ENCODE measurements around the gene MISP. TPM values are rescaled to one million over a fixed set of nuclear protein-coding genes. Genes with fewer than 3 reads are reported as not detected.

Gene MISP
- total and polyA plus RNA-seq, 9 of the 15 experiments (the other 6 are each of a cell fraction or from before 2014, with no cell fraction given), result 0.04 to 0.29 (median 0.05) TPM; not detected in 5

- Histone ChIP-seq H4K20me1 (replicated peaks; ENCODE audit: control insufficient read depth, insufficient read depth, low read length) (no peaks in the 10 kb centered on the region), H3K79me2 (ENCODE audit: control insufficient read depth, insufficient read depth, low read length) (no peaks in the 10 kb centered on the region), H3K36me3 (ENCODE audit: control insufficient read depth, insufficient read depth, low read length) (no peaks in the 10 kb centered on the region), H3K4me3 (no peak overlapping the region), H2AFZ (ENCODE audit: low read depth, low read length) (no peak overlapping the region), H3K4me1 (replicated peaks in 1 of 2; ENCODE audit: control insufficient read depth in 2 of 2, insufficient read depth in 2 of 2, low read length in 2 of 2) (peaks cover 0 to 44% of the 10 kb centered on the region in 2 experiments; a peak in 2 of 5 replicates), H3K27me3 (ENCODE audit: control insufficient read depth in 2 of 2, insufficient read depth in 2 of 2, low read length in 2 of 2) (no peaks in the 10 kb centered on the region), H3K9me1 (ENCODE audit: control insufficient read depth, insufficient read depth, low read length) (no peaks in the 10 kb centered on the region), H3K9me3 (replicated peaks; ENCODE audit: control insufficient read depth, insufficient read depth, low read depth, low read length) (no peaks in the 10 kb centered on the region), H3K27ac (ENCODE audit: extremely low read depth, low read depth, low read length) (no peak overlapping the region), H3K4me2 (ENCODE audit: insufficient read depth, low read length) (no peak overlapping the region), H3K9ac (ENCODE audit: insufficient read depth in 1 of 2, low read depth in 2 of 2, low read length in 2 of 2) (no peak overlapping the region)
- DNase-seq (ENCODE audit: extremely low read depth in 1 of 4, low spot score in 3 of 4) (no peak), ATAC-seq (no peak), FAIRE-seq (no peak)
- no TSS peak for BruUV-seq (replicated peaks)
- ChIA-PET POLR2A (interaction anchor here (1.2 to 1.4 kb wide), 2 partner anchors 8 to 13 kb away, joined by 5 to 6 read pairs; no protein-coding TSS in a partner anchor), CTCF (ENCODE audit: low intra/inter-chr PET ratio) (no interaction called here)
- intact Hi-C loops (cut with micrococcal nuclease), result no loop called here
- in situ Hi-C loops (cut with MboI), result no loop called here
- 68% methylated on average over 26 of the region's 43 CpGs for WGBS (ENCODE audit: insufficient coverage, low coverage, missing lambda C conversion rate)
- TF ChIP-seq ZBTB7A (IDR thresholded peaks at IDR 0.05; ENCODE audit: borderline replicate concordance, control insufficient read depth, low read depth, low read length) (peak; percentile 74; the same call in 1 of the 2 replicates), NR2C1 (IDR thresholded peaks at IDR 0.05) (peak; percentile 93), NR2C1 (tag; IDR thresholded peaks at IDR 0.05) (peak; percentile 92), NR3C1 (CRISPR knock-in tag; IDR thresholded peaks at IDR 0.05) (0 out of 2 replicates have a peak, but pooled peaks have one; percentile 43), MTA2 (IDR thresholded peaks at IDR 0.05; ENCODE audit: low read depth) (no peak), ZNF41 (CRISPR knock-in tag; conservative IDR thresholded peaks at IDR 0.05) (no peak), FOXK2 (conservative IDR thresholded peaks at IDR 0.05 in 1 of 2, IDR thresholded peaks at IDR 0.05 in 1 of 2; ENCODE audit: low read depth in 2 of 2) (no peak), ARNT (IDR thresholded peaks at IDR 0.05) (0 out of 4 replicates have a peak, but pooled peaks of 1 of the 2 experiments have one; percentile 29), KDM1A (IDR thresholded peaks at IDR 0.05) (peak; percentile 59 to 62; a peak in 3 of 4 replicates), TRIM24 (IDR thresholded peaks at IDR 0.05) (peak; percentile 46 to 62; a peak in 3 of 4 replicates), NR2C2 (CRISPR knock-in tag; IDR thresholded peaks at IDR 0.05) (peak; percentile 94), NR2C2 (tag; IDR thresholded peaks at IDR 0.05) (peak; percentile 80), NCOA1 (IDR thresholded peaks at IDR 0.05; ENCODE audit: low read depth) (no peak), PCBP1 (IDR thresholded peaks at IDR 0.05; ENCODE audit: low read depth, low read length, poor library complexity, severe bottlenecking) (peak; percentile 86), ZNF143 (CRISPR knock-in tag; IDR thresholded peaks at IDR 0.05) (peak; percentile 40; the same call in 1 of the 2 replicates), ESRRA (IDR thresholded peaks at IDR 0.05; ENCODE audit: borderline replicate concordance, low read depth) (peak; percentile 93)
- TF ChIP-seq, protein P1, sequence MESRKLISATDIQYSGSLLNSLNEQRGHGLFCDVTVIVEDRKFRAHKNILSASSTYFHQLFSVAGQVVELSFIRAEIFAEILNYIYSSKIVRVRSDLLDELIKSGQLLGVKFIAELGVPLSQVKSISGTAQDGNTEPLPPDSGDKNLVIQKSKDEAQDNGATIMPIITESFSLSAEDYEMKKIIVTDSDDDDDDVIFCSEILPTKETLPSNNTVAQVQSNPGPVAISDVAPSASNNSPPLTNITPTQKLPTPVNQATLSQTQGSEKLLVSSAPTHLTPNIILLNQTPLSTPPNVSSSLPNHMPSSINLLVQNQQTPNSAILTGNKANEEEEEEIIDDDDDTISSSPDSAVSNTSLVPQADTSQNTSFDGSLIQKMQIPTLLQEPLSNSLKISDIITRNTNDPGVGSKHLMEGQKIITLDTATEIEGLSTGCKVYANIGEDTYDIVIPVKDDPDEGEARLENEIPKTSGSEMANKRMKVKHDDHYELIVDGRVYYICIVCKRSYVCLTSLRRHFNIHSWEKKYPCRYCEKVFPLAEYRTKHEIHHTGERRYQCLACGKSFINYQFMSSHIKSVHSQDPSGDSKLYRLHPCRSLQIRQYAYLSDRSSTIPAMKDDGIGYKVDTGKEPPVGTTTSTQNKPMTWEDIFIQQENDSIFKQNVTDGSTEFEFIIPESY (CRISPR knock-in tag; IDR thresholded peaks at IDR 0.05), result peak; percentile 56; the same call in 1 of the 2 replicates
- TF ChIP-seq, protein P2, sequence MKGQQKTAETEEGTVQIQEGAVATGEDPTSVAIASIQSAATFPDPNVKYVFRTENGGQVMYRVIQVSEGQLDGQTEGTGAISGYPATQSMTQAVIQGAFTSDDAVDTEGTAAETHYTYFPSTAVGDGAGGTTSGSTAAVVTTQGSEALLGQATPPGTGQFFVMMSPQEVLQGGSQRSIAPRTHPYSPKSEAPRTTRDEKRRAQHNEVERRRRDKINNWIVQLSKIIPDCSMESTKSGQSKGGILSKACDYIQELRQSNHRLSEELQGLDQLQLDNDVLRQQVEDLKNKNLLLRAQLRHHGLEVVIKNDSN (CRISPR knock-in tag; IDR thresholded peaks at IDR 0.05), result peak; percentile 27; the same call in 1 of the 2 replicates
- TF ChIP-seq, protein P3, sequence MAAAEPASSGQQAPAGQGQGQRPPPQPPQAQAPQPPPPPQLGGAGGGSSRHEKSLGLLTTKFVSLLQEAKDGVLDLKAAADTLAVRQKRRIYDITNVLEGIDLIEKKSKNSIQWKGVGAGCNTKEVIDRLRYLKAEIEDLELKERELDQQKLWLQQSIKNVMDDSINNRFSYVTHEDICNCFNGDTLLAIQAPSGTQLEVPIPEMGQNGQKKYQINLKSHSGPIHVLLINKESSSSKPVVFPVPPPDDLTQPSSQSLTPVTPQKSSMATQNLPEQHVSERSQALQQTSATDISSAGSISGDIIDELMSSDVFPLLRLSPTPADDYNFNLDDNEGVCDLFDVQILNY (CRISPR knock-in tag; IDR thresholded peaks at IDR 0.05), result 0 out of 2 replicates have a peak, but pooled peaks have one; percentile 32
Observed at GRCh38 chr19:726993-727956, 23.6 kb upstream of the MISP start.
